GM13976 (cell line): ENCODE data around the gene LINC00632.
A peak's percentile ranks its signal among the peaks of the same experiment; 100 is the strongest.

Experiments
- DNase-seq: peaks from one replicate; pipeline ENCODE4 v3.0.0; 2012; ENCODE audit warnings: low spot score
- in situ Hi-C: fragments of 300-500 bp; cut with MboI; formaldehyde crosslinking; loops from one replicate; pipeline ENCODE4 v1.12.0; 2022; ENCODE audit warnings: low sequenced_read_pairs, mixed read lengths, inconsistent platforms; ENCODE audit not compliant: unreplicated experiment
- TF ChIP-seq, protein P1 (sequence below): IDR thresholded peaks from 2 replicates; pipeline ENCODE4 v1.5.1; 2012; ENCODE audit warnings: borderline replicate concordance, mild to moderate bottlenecking; ENCODE audit not compliant: insufficient read depth; ENCODE audit errors: extremely low read depth, missing control alignments, control extremely low read depth

Gene LINC00632

GRCh38 chrX:140701480-140701879, 8.1 kb upstream of the LINC00632 start:
- TF ChIP-seq, protein P1, sequence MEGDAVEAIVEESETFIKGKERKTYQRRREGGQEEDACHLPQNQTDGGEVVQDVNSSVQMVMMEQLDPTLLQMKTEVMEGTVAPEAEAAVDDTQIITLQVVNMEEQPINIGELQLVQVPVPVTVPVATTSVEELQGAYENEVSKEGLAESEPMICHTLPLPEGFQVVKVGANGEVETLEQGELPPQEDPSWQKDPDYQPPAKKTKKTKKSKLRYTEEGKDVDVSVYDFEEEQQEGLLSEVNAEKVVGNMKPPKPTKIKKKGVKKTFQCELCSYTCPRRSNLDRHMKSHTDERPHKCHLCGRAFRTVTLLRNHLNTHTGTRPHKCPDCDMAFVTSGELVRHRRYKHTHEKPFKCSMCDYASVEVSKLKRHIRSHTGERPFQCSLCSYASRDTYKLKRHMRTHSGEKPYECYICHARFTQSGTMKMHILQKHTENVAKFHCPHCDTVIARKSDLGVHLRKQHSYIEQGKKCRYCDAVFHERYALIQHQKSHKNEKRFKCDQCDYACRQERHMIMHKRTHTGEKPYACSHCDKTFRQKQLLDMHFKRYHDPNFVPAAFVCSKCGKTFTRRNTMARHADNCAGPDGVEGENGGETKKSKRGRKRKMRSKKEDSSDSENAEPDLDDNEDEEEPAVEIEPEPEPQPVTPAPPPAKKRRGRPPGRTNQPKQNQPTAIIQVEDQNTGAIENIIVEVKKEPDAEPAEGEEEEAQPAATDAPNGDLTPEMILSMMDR = peak; percentile 3
- in situ Hi-C loops = no loop called here
- no peak for DNase-seq

- in situ Hi-C loops = no loop called here
- TF ChIP-seq, protein P1 = no peak
- no peak for DNase-seq
Measured at GRCh38 chrX:140710710-140711109, 1.2 kb downstream of the LINC00632 start.

- TF ChIP-seq, protein P1 = no peak
- in situ Hi-C loops = no loop called here
- DNase-seq = no peak
Measured at GRCh38 chrX:140711894-140712293, 2.3 kb downstream of the LINC00632 start.

- in situ Hi-C loops = no loop called here
- TF ChIP-seq, protein P1 = no peak
- no peak for DNase-seq
Measured at GRCh38 chrX:140712413-140713173, 3.0 kb downstream of the LINC00632 start.

DNA sequence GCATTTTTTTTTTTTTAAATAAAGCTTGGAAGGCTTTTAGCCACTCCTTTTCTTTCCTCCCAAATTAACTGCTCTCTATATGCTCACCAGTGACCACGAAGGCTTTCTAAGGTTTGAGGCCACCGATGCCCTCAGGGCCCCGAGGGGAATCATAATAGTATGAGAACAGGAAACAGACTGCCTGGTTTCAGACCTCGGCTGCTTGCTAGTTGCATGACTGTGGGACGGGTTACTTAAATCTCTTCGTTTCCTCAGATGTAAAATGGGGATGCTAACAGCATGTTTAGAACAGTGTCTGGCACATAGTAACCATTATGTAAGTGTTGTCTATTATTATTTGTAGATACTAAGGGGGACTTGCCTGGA, 3.6 kb downstream of the LINC00632 start:
- DNase-seq = no peak
- TF ChIP-seq, protein P1 = no peak

GRCh38 chrX:140715787-140716186, 6.2 kb downstream of the LINC00632 start:
- TF ChIP-seq, protein P1 = no peak

More for the DNA sequence above, 3.6 kb downstream of the LINC00632 start:
- in situ Hi-C loops = no loop called here

More at GRCh38 chrX:140715787-140716186, 6.2 kb downstream of the LINC00632 start:
- in situ Hi-C loops = no loop called here
- DNase-seq = no peak
